ENCODE results near the gene COBL.

- no peak for TF ChIP-seq EZH2 (IDR thresholded peaks at IDR 0.05; ENCODE audit: low read length)
- TF ChIP-seq, protein P1, sequence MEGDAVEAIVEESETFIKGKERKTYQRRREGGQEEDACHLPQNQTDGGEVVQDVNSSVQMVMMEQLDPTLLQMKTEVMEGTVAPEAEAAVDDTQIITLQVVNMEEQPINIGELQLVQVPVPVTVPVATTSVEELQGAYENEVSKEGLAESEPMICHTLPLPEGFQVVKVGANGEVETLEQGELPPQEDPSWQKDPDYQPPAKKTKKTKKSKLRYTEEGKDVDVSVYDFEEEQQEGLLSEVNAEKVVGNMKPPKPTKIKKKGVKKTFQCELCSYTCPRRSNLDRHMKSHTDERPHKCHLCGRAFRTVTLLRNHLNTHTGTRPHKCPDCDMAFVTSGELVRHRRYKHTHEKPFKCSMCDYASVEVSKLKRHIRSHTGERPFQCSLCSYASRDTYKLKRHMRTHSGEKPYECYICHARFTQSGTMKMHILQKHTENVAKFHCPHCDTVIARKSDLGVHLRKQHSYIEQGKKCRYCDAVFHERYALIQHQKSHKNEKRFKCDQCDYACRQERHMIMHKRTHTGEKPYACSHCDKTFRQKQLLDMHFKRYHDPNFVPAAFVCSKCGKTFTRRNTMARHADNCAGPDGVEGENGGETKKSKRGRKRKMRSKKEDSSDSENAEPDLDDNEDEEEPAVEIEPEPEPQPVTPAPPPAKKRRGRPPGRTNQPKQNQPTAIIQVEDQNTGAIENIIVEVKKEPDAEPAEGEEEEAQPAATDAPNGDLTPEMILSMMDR (optimal IDR thresholded peaks at IDR 0.05 in 1 of 3, IDR thresholded peaks at IDR 0.05 in 1 of 3, conservative IDR thresholded peaks at IDR 0.05 in 1 of 3; ENCODE audit: extremely low read depth in 1 of 3, insufficient read depth in 2 of 3, low read length in 3 of 3) = no peak
Observed at GRCh38 chr7:51275532-51275931, 41.1 kb downstream of the COBL start.
